Inflammatory macrophage treated with lipopolysaccharide for 1 hour (primary cell): Measurements from ENCODE around the gene SNX24.

Experiments
- DNase-seq, 2 donors: peaks; one replicate each; pipeline ENCODE4 v3.0.0-alpha.2; 2020 to 2022

SNX24 gene

DNA sequence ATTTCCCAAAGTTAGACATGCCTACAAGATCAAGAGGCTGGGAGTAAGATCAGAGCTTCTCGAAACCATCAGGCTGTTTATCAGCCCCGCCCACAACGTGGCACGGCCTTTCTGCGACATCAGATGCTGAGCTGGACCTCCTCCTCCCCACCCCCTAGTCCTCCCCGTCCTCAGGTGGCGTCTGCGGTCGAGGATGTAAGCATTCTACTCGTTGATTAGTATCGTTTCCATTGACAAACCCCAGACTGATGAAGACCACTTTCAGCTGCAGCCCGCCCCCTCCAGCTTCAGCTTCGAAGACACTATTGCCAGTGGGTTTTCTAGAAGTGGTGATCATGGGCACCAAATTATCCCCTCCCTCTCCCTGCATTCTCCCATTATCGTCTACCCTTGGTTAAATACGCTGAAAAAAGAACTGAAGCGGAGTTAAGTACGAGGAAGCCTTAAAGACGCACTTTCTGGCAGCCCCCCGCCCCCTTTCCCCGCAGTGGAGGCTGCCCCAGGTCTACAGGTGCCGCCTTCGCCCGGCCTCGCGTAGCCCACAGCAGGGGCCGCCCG is 190.0 kb downstream of the SNX24 start:
- DNase-seq, result peak in 1 of 2 donors; percentile 6

DNA sequence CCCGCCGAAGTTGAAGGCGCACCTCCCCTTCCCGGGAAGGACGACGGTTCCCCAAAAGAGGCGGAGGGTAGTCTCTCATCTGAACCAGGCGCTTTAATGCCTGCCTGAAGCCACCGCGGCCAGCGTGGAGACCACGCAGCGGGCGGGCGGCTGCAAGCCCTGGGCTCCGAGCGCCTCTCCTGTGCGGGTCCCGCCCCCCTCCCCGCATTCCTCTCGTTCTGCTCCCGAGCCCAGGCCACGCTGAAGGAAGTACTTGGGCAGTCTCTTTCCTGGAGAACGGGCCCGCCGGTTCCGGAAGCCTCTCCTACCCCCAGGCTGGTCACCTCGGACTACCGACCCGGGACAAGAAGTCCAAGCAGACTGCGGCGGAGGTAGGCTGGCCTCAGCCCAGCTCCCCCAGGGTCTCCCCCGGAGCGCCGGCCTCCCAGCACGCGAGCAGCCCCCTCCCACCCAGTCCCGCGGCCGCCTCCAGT is 190.5 kb downstream of the SNX24 start:
- peak in 1 of 2 donors; percentile 3 for DNase-seq

DNA sequence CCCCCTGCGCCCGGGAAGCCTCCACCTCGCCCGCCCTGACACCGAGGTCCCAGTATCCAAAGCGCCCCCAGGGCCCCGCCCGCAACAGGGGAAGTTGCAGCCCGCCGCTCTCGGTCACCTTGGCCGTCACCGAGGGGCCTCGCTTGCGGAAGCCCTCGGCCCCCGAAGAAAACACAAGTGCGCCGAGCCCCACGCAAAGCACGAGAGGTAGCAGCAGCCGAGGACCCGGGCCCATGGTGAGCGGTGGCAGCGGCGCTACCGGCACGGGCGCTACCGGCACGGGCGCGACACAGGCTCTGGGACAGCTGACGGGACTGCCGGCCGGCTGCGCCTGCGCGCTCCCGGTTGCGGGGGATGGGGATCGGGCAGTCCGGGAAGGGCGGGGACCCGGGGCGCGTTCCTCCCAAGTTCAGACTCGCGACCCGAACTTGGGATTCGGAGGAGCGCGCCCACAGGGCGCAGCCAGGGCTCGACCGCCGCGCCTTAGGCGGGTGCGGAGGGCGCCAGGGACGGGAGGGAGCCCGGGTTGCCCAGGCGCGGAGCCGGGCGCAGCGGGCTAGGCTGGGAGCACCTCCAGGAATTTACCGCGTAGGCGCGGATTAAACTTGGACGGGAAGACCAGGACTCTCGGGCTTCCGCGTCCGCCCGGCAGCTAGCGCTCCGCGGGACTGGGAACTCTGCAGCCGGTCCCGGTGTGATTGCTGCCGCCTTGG is 191.1 kb downstream of the SNX24 start, which contains the start of gene PPIC:
PPIC (minus strand) TSS at position 335 of the 713 bp plus-strand sequence; CDS start at position 235, 100 bp downstream.
- peak; percentile 44 to 62 for DNase-seq

DNA sequence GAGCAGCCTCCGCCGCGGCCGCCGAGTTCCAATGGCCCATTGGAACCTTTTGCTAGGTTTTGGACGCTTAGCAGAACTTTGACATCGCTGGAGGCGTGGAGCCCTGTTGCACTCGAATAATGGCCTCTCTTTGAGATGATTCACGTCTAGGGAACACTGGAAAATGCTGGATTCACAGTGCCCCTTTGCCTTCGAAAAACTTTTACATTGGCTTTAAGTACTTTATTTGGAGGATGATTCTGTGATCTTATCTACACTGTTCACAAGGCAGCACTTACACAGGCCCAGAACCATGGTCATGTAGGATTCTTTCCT is 191.6 kb downstream of the SNX24 start:
- no peak for DNase-seq

DNA sequence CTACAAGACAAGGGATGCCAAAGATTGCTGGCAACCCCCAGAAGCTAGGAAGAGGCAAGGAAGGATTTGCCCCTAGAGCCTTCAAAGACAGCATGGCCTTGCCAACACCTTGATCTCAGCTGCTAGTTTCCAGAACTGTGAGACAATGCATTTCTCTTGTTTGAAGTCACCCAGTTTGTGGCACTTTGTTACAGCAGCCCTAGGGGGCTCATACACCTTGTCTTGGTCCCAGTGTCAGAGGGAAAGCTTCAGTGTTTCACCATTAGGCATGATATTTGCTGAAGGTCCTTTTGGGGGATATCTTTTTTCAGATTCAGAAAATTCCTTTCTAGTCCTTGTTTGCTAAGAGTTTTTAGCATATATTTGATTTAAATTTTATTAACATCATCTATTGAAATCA is 194.3 kb downstream of the SNX24 start:
- DNase-seq, result no peak

DNA sequence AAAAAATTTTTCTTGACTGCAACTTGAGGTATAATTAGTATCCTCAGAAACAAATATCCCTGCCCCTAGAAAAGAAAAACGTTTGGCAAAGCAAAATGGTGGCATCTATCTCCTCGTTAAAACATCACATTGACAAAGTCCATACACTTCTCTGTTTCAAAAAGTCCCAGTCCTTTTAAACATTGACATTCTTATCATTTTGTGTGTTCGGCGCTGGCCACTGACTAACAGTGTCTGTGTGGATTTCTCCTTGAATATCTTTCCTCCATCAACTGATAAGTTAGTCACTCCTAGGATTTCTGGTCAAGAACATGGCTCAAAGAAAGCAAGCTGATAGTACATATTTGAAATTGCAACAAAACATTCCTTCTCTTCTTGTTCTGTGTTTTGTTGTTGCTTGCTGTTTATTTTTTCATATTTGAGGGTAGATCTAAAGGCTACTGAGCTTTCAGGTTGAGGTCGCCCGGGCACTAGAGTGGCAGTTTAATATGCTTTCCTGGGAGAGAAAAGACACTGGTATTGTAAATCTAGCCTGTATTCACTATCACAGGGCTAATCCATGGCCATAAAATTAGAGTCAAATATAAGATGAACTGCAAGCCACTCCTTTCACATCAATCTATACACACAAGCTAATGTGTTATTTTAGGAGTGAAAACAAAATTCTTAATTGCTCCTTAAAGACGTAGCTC is 199.7 kb downstream of the SNX24 start:
- DNase-seq, result no peak

DNA sequence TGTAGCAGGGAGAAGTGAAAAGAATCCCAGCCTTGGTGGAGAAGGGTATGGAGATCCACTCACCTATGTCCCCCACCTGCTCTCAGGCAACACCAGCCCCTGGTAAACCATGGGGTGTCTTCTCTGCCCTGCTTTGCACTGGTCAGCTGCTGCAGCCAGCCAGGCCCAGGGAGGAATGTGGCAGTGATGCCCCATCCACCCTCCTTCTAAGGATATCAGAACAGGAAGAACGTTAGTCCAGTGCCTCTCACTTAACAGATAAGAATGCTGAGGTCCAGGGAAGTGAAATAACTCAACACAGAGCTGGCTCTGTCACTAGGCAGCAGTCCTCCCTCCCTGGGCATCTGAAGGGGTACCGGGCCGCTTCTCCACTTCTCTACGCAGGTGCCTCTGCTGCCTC is 200.8 kb downstream of the SNX24 start:
- DNase-seq, result no peak

DNA sequence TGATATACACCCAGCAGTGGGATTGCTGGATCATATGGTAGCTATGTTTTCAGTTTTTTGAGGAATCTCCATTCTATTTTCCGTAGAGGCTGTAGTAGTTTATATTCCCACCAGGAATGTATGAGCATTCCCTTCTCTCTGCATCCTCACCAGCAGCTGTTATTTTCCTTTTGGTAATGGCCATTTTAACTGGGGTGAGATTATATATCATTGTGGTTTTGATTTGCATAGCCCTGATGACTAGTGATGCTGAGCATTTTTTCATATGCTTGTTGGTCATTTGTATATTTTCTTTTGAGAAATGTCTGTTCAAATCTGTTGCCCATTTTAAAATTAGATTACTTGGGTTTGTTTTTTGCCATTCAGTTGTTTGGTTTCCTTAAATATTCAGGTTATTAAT is 202.3 kb downstream of the SNX24 start:
- DNase-seq, result no peak

DNA sequence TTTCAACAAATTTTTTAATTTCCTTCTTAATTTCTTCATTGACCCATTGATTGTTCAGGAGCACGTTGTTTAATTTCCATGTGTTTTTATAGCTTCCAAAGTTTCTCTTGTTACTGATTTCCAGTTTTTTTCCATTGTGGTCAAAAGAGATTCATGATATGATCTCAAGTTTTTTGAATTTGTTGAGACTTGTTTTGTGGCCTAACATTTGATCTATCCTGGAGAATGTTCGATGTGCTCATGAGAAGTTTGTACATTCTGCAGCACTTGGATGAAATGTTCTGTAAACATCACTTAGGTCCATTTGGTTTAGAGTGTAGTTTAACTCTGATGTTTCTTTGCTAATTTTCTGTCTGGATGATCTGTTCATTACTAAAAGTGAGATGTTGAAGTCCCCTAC is 205.8 kb downstream of the SNX24 start:
- DNase-seq, result no peak
